A549 (cell line): ENCODE measurements around the gene MYO10. TPM values are rescaled to one million over a fixed set of nuclear protein-coding genes. Genes with fewer than 3 reads are reported as not detected.

Experiments
- ATAC-seq, 2 experiments: fragments of 200-7000 bp in 1 of 2; fragments of >200 bp in 1 of 2; cut with Nextera tagmentation in 1 of 2; cut with Tn5 transposase in 1 of 2; 3 replicates each; pipeline versions ENCODE4 v1.8.0 to v1.9.1; 2018 to 2020; ENCODE audit warnings: mild to moderate bottlenecking in 1 of 2, moderate library complexity in 1 of 2
- CTCF ChIA-PET: fragments of 300-600 bp; sonication (Branson Sonifier 250); formaldehyde crosslinking; extraction: SDS; loops from one replicate; lab custom pipeline; 2021; ENCODE audit warnings: antibody characterized with exemption, inconsistent platforms; lab: Yijun Ruan, JAX
- POLR2A ChIA-PET: fragments of 350-600 bp; formaldehyde crosslinking; extraction: SDS; loops from one replicate; lab custom pipeline; 2021; ENCODE audit warnings: antibody characterized with exemption, inconsistent platforms; lab: Yijun Ruan, JAX
- DNase-seq, 2 experiments: peaks; one replicate each; pipeline versions ENCODE4 v3.0.0 to v3.0.0-alpha.2; 2011 to 2016; ENCODE audit warnings: low read depth in 1 of 2, low spot score in 1 of 2
- FAIRE-seq: peaks from 2 replicates; lab custom pipeline; 2011; peaks lifted over from hg19 to GRCh38; lab: Jason Lieb, UNC
- H3K27ac ChIP-seq, 2 experiments: fragments of >200 bp; sonication (Bioruptor Twin); formaldehyde crosslinking; 3 replicates each; pipeline ENCODE4 v1.5.1; 2016 to 2017
- H3K4me1 ChIP-seq: fragments of >200 bp; sonication (Bioruptor Twin); formaldehyde crosslinking; 3 replicates; pipeline ENCODE4 v1.6.1; 2016
- H3K4me2 ChIP-seq: fragments of >200 bp; sonication (Bioruptor Twin); formaldehyde crosslinking; 3 replicates; pipeline ENCODE4 v1.6.1; 2016
- H3K4me3 ChIP-seq: fragments of >200 bp; sonication (Bioruptor Twin); formaldehyde crosslinking; 3 replicates; pipeline ENCODE4 v1.5.1; 2016
- H3K9me3 ChIP-seq: fragments of >200 bp; sonication (Bioruptor Twin); formaldehyde crosslinking; 3 replicates; pipeline ENCODE4 v1.6.1; 2016
- ATOH8 ChIP-seq: fragments of 250-450 bp; sonication (Bioruptor Pico); IDR thresholded peaks from 2 replicates; pipeline ENCODE4 v1.5.0; 2020; ENCODE audit warnings: low read depth, mild to moderate bottlenecking, moderate library complexity
- BHLHE40 ChIP-seq: IDR thresholded peaks from 2 replicates; pipeline ENCODE4 v1.6.1; 2012; ENCODE audit warnings: low read depth, low read length, inconsistent platforms
- CBX2 ChIP-seq: fragments of 200-600 bp; sonication (generic); IDR thresholded peaks from 2 replicates; pipeline ENCODE4 v1.6.1; 2016; ENCODE audit warnings: low read depth, mild to moderate bottlenecking, borderline replicate concordance
- CBX8 ChIP-seq: fragments of 200-600 bp; sonication (generic); IDR thresholded peaks from 2 replicates; pipeline ENCODE4 v1.6.1; 2016
- EHF ChIP-seq: fragments of 250-450 bp; sonication (Bioruptor Pico); IDR thresholded peaks from 2 replicates; pipeline ENCODE4 v1.5.0; 2020; ENCODE audit warnings: mild to moderate bottlenecking
- FOSL2 ChIP-seq, 2 experiments: fragments of 450-650 bp in 1 of 2; fragments of >200 bp in 1 of 2; sonication (Bioruptor Twin) in 1 of 2; formaldehyde crosslinking; IDR thresholded peaks; 2 replicates each; pipeline versions ENCODE4 v1.5.0 to v1.6.1; 2016 to 2020; ENCODE audit warnings: mild to moderate bottlenecking in 1 of 2, moderate library complexity in 1 of 2
- HOXB5 ChIP-seq: fragments of 250-450 bp; sonication (Bioruptor Pico); IDR thresholded peaks from 2 replicates; pipeline ENCODE4 v1.5.0; 2020; ENCODE audit warnings: mild to moderate bottlenecking, moderate library complexity
- JUNB ChIP-seq: fragments of >200 bp; sonication (Bioruptor Twin); formaldehyde crosslinking; IDR thresholded peaks from 2 replicates; pipeline ENCODE4 v1.6.1; 2016
- MAFK ChIP-seq: fragments of 450-650 bp; IDR thresholded peaks from 2 replicates; pipeline ENCODE4 v1.6.1; 2014; ENCODE audit not compliant: partially characterized antibody
- MYC ChIP-seq: IDR thresholded peaks from 2 replicates; pipeline ENCODE4 v1.6.1; 2012; ENCODE audit warnings: mild to moderate bottlenecking, inconsistent platforms, low read length, improper control_type of control experiment, borderline replicate concordance
- NFE2L2 ChIP-seq: fragments of 150-350 bp; conservative IDR thresholded peaks from 2 replicates; pipeline ENCODE4 v1.6.1; 2014; ENCODE audit warnings: low read length
- NPAS2 ChIP-seq: fragments of 250-450 bp; sonication (Bioruptor Pico); IDR thresholded peaks from 2 replicates; pipeline ENCODE4 v1.8.0; 2022; ENCODE audit warnings: mild to moderate bottlenecking, moderate library complexity, borderline replicate concordance
- PBX3 ChIP-seq: IDR thresholded peaks from 2 replicates; pipeline ENCODE4 v1.6.1; 2012
- PHF8 ChIP-seq: fragments of 200-600 bp; sonication (generic); IDR thresholded peaks from 2 replicates; pipeline ENCODE4 v1.6.1; 2016; ENCODE audit warnings: low read depth, mild to moderate bottlenecking, antibody characterized with exemption, moderate library complexity, borderline replicate concordance
- RAD21 ChIP-seq, 2 experiments: fragments of >200 bp in 1 of 2; sonication (Bioruptor Twin) in 1 of 2; formaldehyde crosslinking in 1 of 2; IDR thresholded peaks in 1 of 2; conservative IDR thresholded peaks in 1 of 2; 2 replicates in 1 of 2; 3 replicates in 1 of 2; pipeline ENCODE4 v1.6.1; 2012 to 2018; ENCODE audit warnings: inconsistent platforms in 1 of 2
- RCOR1 ChIP-seq: fragments of 150-350 bp; IDR thresholded peaks from 2 replicates; pipeline ENCODE4 v1.6.1; 2014; ENCODE audit warnings: antibody characterized with exemption, low read length, low read depth
- RFX5 ChIP-seq: fragments of 450-650 bp; IDR thresholded peaks from 2 replicates; pipeline ENCODE4 v1.7.1; 2014; ENCODE audit warnings: antibody characterized with exemption, mild to moderate bottlenecking, moderate library complexity
- SMC3 ChIP-seq: fragments of >200 bp; sonication (Bioruptor Twin); formaldehyde crosslinking; IDR thresholded peaks from 3 replicates; pipeline ENCODE4 v1.6.1; 2018; ENCODE audit warnings: inconsistent platforms
- TP53 ChIP-seq: fragments of 250-450 bp; sonication (Bioruptor Pico); IDR thresholded peaks from 2 replicates; pipeline ENCODE4 v1.5.0; 2021; ENCODE audit warnings: mild to moderate bottlenecking, moderate library complexity
- ZNF302 ChIP-seq: fragments of 250-450 bp; sonication (Bioruptor Pico); IDR thresholded peaks from 2 replicates; pipeline ENCODE4 v1.9.0; 2021; ENCODE audit warnings: inconsistent platforms, mild to moderate bottlenecking, moderate library complexity
- WGBS: methylation state at CpG from one replicate; pipeline ENCODE4 v1.1.6; 2017; ENCODE audit errors: missing lambda C conversion rate; 5-methylcytosine and 5-hydroxymethylcytosine counted together
- polyA plus RNA-seq, 4 experiments: library from polyadenylated mRNA; depleted of rRNA in 3 of 4; stranded (reverse); fragments of >200 nt; fragmentation: RNase III in 1 of 4; extraction: RNeasy Plus Mini Kit Qiagen cat#74134 plus additional on column Dnase treatment in 1 of 4; gene quantifications; 2 replicates in 3 of 4; 3 replicates in 1 of 4; pipeline ENCODE4 v1.2.3, GENCODE V29; 2011 to 2017
- TF ChIP-seq, protein P1 (sequence below): fragments of >200 bp; sonication (Bioruptor Twin); formaldehyde crosslinking; IDR thresholded peaks from 3 replicates; pipeline ENCODE4 v1.5.1; 2016
- TF ChIP-seq, protein P2 (sequence below): fragments of 150-350 bp; IDR thresholded peaks from 2 replicates; pipeline ENCODE4 v1.6.1; 2014; ENCODE audit warnings: low read depth, mild to moderate bottlenecking, low read length
- TF ChIP-seq, protein P3 (sequence below): fragments of 250-450 bp; sonication (Bioruptor Pico); IDR thresholded peaks from 2 replicates; pipeline ENCODE4 v1.5.0; 2021; ENCODE audit warnings: mild to moderate bottlenecking, moderate library complexity, borderline replicate concordance
- TF ChIP-seq, protein P4 (sequence below): fragments of 200-600 bp; sonication (generic); IDR thresholded peaks from 2 replicates; pipeline ENCODE4 v1.6.1; 2016; ENCODE audit warnings: antibody characterized with exemption, mild to moderate bottlenecking, moderate library complexity

The MYO10 gene
- polyA plus RNA-seq, 2 of the 4 experiments (the other 2 are of a cell fraction), result 68.0 to 68.5 TPM

DNA sequence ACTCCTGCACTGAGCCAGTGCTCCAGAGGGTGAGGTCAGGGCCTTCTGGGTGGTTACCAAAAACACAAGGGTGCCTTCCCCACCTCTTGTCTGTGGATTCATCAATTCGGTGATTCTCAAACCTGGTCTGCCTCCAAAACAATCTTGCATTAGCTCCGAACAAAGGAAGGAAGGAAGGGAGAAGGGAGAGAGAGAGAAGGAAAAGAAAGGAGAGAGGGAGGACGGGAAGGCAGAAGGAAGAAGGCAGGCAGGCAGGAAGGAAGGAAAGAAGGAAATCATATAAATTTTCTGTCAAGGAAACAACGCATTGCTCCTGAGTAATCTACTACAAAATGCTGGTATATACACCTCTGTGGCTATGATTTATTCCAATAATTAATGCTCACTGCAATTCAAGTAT lies 39.3 kb downstream of the MYO10 start (continued):
- TF ChIP-seq MYC (no peak), RCOR1 (no peak), PHF8 (no peak), CBX8 (no peak), RFX5 (no peak), EHF (peak; percentile 78; the same call in 1 of the 2 replicates), HOXB5 (CRISPR knock-in tag) (no peak), SMC3 (no peak)
- TF ChIP-seq, protein P1, sequence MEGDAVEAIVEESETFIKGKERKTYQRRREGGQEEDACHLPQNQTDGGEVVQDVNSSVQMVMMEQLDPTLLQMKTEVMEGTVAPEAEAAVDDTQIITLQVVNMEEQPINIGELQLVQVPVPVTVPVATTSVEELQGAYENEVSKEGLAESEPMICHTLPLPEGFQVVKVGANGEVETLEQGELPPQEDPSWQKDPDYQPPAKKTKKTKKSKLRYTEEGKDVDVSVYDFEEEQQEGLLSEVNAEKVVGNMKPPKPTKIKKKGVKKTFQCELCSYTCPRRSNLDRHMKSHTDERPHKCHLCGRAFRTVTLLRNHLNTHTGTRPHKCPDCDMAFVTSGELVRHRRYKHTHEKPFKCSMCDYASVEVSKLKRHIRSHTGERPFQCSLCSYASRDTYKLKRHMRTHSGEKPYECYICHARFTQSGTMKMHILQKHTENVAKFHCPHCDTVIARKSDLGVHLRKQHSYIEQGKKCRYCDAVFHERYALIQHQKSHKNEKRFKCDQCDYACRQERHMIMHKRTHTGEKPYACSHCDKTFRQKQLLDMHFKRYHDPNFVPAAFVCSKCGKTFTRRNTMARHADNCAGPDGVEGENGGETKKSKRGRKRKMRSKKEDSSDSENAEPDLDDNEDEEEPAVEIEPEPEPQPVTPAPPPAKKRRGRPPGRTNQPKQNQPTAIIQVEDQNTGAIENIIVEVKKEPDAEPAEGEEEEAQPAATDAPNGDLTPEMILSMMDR, result no peak

DNA sequence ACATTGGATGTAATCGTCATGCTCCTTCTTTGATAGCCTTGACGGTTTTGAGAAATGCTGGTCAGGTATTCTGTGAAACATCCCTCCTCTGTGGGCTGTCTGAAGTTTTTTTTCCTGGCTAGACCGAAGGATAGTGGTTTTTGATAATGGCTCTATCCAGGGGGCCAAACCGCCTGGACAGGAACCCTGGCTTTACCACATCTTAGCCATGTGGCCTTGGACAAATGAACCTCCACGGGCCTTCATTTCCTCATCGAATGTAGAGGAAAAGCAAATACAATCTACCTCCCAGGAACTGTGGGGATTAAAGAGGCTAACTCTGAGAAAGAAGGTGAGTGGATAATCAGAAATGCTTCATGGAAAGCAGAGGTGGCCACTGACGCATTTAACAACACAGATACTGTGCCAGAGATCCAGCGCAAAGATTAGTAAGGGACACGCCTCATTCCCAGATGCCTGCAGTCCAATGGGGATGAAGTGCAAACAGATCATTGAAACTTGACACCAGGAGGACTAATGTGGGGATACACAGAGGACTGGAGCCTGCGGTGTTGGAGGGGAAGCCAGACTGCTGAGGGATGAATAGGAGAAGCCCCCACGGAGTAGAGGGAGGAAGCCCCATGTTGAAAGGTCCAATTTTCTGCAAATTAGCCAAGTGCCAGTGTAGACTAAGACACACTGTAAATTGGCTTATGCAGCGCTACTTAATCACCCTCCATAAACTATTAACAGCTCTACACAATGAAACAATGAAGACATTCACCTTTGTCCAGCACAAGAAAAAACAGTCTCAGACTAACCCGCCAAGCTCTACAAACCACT lies 41.6 kb downstream of the MYO10 start:
- Histone ChIP-seq H3K9me3 (no peaks in the 10 kb centered on the region), H3K27ac (peak overlapping the region; percentile 95), H3K4me1 (peaks cover 93% of the 10 kb centered on the region), H3K4me3 (peak overlapping the region; percentile 22; the same call in 2 of the 3 replicates), H3K4me2 (peak overlapping the region; percentile 91)
- DNase-seq, result peak; percentile 88 to 98
- FAIRE-seq, result peak; percentile 56
- peak; percentile 80 to 84 for ATAC-seq
- ChIA-PET CTCF (interaction anchor here (0.7 to 2.9 kb wide), 4 partner anchors 39 to 296 kb away, joined by 3 to 14 read pairs (median 5); no protein-coding TSS in a partner anchor), POLR2A (interaction anchor here (1.1 kb wide), 1 partner anchor 10 kb away, joined by 5 read pairs; no protein-coding TSS in a partner anchor)
- 3% methylated on average over 13 of the region's 13 CpGs for WGBS
- TF ChIP-seq ATOH8 (no peak), RAD21 (conservative IDR thresholded peaks at IDR 0.05 in 1 of 2, IDR thresholded peaks at IDR 0.05 in 1 of 2) (peak; percentile 31 to 69; a peak in 4 of 5 replicates), ZNF302 (CRISPR knock-in tag) (0 out of 2 replicates have a peak, but pooled peaks have one; percentile 52), JUNB (peak; percentile 91), CBX2 (no peak), BHLHE40 (no peak), HOXB5 (CRISPR knock-in tag) (peak; percentile 30), NPAS2 (CRISPR knock-in tag) (no peak), PBX3 (no peak; the same call in 1 of the 2 replicates), RCOR1 (no peak), MAFK (no peak), NFE2L2 (no peak), FOSL2 (IDR thresholded peaks at IDR 0.05) (peak; percentile 75), FOSL2 (CRISPR knock-in tag; IDR thresholded peaks at IDR 0.05) (peak; percentile 86), PHF8 (no peak), CBX8 (no peak), TP53 (CRISPR knock-in tag) (no peak; the same call in 1 of the 2 replicates), MYC (peak; percentile 69; the same call in 1 of the 2 replicates)
- TF ChIP-seq, protein P2, sequence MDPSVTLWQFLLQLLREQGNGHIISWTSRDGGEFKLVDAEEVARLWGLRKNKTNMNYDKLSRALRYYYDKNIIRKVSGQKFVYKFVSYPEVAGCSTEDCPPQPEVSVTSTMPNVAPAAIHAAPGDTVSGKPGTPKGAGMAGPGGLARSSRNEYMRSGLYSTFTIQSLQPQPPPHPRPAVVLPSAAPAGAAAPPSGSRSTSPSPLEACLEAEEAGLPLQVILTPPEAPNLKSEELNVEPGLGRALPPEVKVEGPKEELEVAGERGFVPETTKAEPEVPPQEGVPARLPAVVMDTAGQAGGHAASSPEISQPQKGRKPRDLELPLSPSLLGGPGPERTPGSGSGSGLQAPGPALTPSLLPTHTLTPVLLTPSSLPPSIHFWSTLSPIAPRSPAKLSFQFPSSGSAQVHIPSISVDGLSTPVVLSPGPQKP, result no peak
- TF ChIP-seq, protein P3, sequence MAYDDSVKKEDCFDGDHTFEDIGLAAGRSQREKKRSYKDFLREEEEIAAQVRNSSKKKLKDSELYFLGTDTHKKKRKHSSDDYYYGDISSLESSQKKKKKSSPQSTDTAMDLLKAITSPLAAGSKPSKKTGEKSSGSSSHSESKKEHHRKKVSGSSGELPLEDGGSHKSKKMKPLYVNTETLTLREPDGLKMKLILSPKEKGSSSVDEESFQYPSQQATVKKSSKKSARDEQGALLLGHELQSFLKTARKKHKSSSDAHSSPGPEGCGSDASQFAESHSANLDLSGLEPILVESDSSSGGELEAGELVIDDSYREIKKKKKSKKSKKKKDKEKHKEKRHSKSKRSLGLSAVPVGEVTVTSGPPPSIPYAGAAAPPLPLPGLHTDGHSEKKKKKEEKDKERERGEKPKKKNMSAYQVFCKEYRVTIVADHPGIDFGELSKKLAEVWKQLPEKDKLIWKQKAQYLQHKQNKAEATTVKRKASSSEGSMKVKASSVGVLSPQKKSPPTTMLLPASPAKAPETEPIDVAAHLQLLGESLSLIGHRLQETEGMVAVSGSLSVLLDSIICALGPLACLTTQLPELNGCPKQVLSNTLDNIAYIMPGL (CRISPR knock-in tag), result no peak
- TF ChIP-seq, protein P4, sequence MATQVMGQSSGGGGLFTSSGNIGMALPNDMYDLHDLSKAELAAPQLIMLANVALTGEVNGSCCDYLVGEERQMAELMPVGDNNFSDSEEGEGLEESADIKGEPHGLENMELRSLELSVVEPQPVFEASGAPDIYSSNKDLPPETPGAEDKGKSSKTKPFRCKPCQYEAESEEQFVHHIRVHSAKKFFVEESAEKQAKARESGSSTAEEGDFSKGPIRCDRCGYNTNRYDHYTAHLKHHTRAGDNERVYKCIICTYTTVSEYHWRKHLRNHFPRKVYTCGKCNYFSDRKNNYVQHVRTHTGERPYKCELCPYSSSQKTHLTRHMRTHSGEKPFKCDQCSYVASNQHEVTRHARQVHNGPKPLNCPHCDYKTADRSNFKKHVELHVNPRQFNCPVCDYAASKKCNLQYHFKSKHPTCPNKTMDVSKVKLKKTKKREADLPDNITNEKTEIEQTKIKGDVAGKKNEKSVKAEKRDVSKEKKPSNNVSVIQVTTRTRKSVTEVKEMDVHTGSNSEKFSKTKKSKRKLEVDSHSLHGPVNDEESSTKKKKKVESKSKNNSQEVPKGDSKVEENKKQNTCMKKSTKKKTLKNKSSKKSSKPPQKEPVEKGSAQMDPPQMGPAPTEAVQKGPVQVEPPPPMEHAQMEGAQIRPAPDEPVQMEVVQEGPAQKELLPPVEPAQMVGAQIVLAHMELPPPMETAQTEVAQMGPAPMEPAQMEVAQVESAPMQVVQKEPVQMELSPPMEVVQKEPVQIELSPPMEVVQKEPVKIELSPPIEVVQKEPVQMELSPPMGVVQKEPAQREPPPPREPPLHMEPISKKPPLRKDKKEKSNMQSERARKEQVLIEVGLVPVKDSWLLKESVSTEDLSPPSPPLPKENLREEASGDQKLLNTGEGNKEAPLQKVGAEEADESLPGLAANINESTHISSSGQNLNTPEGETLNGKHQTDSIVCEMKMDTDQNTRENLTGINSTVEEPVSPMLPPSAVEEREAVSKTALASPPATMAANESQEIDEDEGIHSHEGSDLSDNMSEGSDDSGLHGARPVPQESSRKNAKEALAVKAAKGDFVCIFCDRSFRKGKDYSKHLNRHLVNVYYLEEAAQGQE, result no peak; the same call in 1 of the 2 replicates
